ENCODE measurements around the gene KRTAP1-1.
"Not testable (repeated sequence)": the region's sequence is repeated elsewhere in the genome, so short reads cannot be mapped to it uniquely, and the experiment has no call there.

Gene KRTAP1-1

GRCh38 chr17:41065829-41066624 lies 24.8 kb upstream of the KRTAP1-1 start, which contains the start of gene KRTAP2-4:
Gene KRTAP2-4, minus strand, starts transcription at chr17:41065879. Its CDS starts 34 bp downstream, at chr17:41065845.
- no peaks in the 10 kb centered on the region for H3K36me3 ChIP-seq (ENCODE audit: control insufficient read depth, insufficient read depth, low read length)
- no peak within 1 kb of the TSS for H3K23ac ChIP-seq (ENCODE audit: low read length)
- H3K4me3 ChIP-seq (ENCODE audit: low read length), result no peak within 1 kb of the TSS
- no peak within 1 kb of the TSS for H2BK120ac ChIP-seq (ENCODE audit: low read depth, low read length)
- no peak for DNase-seq
- no peaks in the 10 kb centered on the region for H3K27me3 ChIP-seq (ENCODE audit: insufficient read depth, low read length, poor library complexity)
- no peak within 1 kb of the TSS for H3K27ac ChIP-seq (ENCODE audit: low read depth, low read length)
- H2AK5ac ChIP-seq (ENCODE audit: low read length), result no peak within 1 kb of the TSS
- no peak within 1 kb of the TSS for H4K8ac ChIP-seq (ENCODE audit: low read depth, low read length)
- no peak within 1 kb of the TSS for H3K4me2 ChIP-seq (ENCODE audit: low read length)
- no peaks in the 10 kb centered on the region for H3K79me2 ChIP-seq (ENCODE audit: control insufficient read depth, insufficient read depth, low read length)
- H3K79me1 ChIP-seq (ENCODE audit: low read length), result no peaks in the 10 kb centered on the region
- no CpG with 5 or more reads among the region's 6 CpGs for WGBS (ENCODE audit: extremely low coverage, insufficient coverage, low lambda C conversion rate)
- H3K4me1 ChIP-seq (ENCODE audit: control insufficient read depth, low read depth, low read length), result no peaks in the 10 kb centered on the region
- H3K56ac ChIP-seq (ENCODE audit: low read length), result no peak within 1 kb of the TSS
- no peak within 1 kb of the TSS for H4K5ac ChIP-seq (ENCODE audit: low read length)
- H3K4ac ChIP-seq (ENCODE audit: low read depth, low read length), result no peak within 1 kb of the TSS
- H3K18ac ChIP-seq (ENCODE audit: low read length), result no peak within 1 kb of the TSS
- no peak within 1 kb of the TSS for H3K9ac ChIP-seq (ENCODE audit: low read length)
- no peak within 1 kb of the TSS for H2BK15ac ChIP-seq (replicated peaks; ENCODE audit: low read depth)
- no peak within 1 kb of the TSS for H2BK5ac ChIP-seq (ENCODE audit: low read length)

DNA sequence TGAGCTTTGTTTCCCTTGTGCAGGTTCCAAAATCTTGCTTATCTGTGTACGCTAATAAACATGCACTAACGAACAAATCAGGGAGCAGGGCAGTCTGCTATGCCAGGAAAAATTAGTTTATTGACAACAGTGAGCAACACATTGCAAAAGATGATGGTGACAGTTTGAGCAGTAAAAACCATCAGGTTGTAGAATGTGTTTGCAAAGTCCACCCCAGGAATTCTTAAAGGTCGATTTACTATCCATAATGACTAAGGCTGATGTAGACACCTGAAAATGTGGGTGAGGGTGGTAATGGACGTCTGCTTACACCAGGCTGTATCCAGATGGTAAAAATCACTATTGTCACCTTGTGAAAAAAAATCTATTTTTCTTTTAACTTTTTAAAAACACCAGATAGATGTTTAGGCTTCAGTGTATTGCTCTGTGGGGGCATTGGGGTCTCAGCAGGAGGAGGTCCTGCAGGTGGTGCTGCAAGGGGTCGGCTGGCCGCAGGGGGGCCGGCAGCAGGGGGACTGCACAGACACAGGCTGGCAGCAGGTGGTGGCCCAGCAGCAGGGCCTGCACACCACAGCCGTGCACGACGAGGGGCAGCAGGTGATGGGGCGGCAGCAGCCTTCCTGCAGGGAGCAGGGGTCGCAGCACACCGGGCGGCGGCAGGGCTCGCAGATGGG lies 23.9 kb upstream of the KRTAP1-1 start:
- not testable (repeated sequence) for H3K9ac ChIP-seq (ENCODE audit: low read length); H3K18ac ChIP-seq (ENCODE audit: low read length)

GRCh38 chr17:41064301-41064700 lies 23.1 kb upstream of the KRTAP1-1 start:
- no peak overlapping the region for H3K23ac ChIP-seq (ENCODE audit: low read length)
- no peak overlapping the region for H3K9ac ChIP-seq (ENCODE audit: low read length)
- no peak overlapping the region for H2BK120ac ChIP-seq (ENCODE audit: low read depth, low read length)
- no peaks in the 10 kb centered on the region for H3K27me3 ChIP-seq (ENCODE audit: insufficient read depth, low read length, poor library complexity)
- no CpG with 5 or more reads among the region's 1 CpG for WGBS (ENCODE audit: extremely low coverage, insufficient coverage, low lambda C conversion rate)
- no peak overlapping the region for H3K4me2 ChIP-seq (ENCODE audit: low read length)
- no peaks in the 10 kb centered on the region for H3K36me3 ChIP-seq (ENCODE audit: control insufficient read depth, insufficient read depth, low read length)
- no peak overlapping the region for H3K18ac ChIP-seq (ENCODE audit: low read length)
- H4K8ac ChIP-seq (ENCODE audit: low read depth, low read length), result no peak overlapping the region
- no peak overlapping the region for H3K56ac ChIP-seq (ENCODE audit: low read length)
- H3K79me1 ChIP-seq (ENCODE audit: low read length), result no peaks in the 10 kb centered on the region
- no peak overlapping the region for H3K4me3 ChIP-seq (ENCODE audit: low read length)
- no peak overlapping the region for H3K4ac ChIP-seq (ENCODE audit: low read depth, low read length)
- H2BK15ac ChIP-seq (replicated peaks; ENCODE audit: low read depth), result no peak overlapping the region
- no peak overlapping the region for H4K5ac ChIP-seq (ENCODE audit: low read length)
- no peak overlapping the region for H3K27ac ChIP-seq (ENCODE audit: low read depth, low read length)
- no peak overlapping the region for H2AK5ac ChIP-seq (ENCODE audit: low read length)
- H3K79me2 ChIP-seq (ENCODE audit: control insufficient read depth, insufficient read depth, low read length), result no peaks in the 10 kb centered on the region
- H3K4me1 ChIP-seq (ENCODE audit: control insufficient read depth, low read depth, low read length), result no peaks in the 10 kb centered on the region
- H2BK5ac ChIP-seq (ENCODE audit: low read length), result no peak overlapping the region
- DNase-seq, result no peak

More for the DNA sequence above, 23.9 kb upstream of the KRTAP1-1 start:
- not testable (repeated sequence) for H3K36me3 ChIP-seq (ENCODE audit: control insufficient read depth, insufficient read depth, low read length); H3K79me2 ChIP-seq (ENCODE audit: control insufficient read depth, insufficient read depth, low read length); DNase-seq; H3K23ac ChIP-seq (ENCODE audit: low read length); H3K4me1 ChIP-seq (ENCODE audit: control insufficient read depth, low read depth, low read length); H3K27me3 ChIP-seq (ENCODE audit: insufficient read depth, low read length, poor library complexity); H3K56ac ChIP-seq (ENCODE audit: low read length); H2BK120ac ChIP-seq (ENCODE audit: low read depth, low read length); H2AK5ac ChIP-seq (ENCODE audit: low read length); H4K8ac ChIP-seq (ENCODE audit: low read depth, low read length); H3K4me2 ChIP-seq (ENCODE audit: low read length); H2BK5ac ChIP-seq (ENCODE audit: low read length); H3K79me1 ChIP-seq (ENCODE audit: low read length); H3K4ac ChIP-seq (ENCODE audit: low read depth, low read length); H3K27ac ChIP-seq (ENCODE audit: low read depth, low read length); H3K4me3 ChIP-seq (ENCODE audit: low read length); H4K5ac ChIP-seq (ENCODE audit: low read length); H2BK15ac ChIP-seq (replicated peaks; ENCODE audit: low read depth)
- no CpG with 5 or more reads among the region's 16 CpGs for WGBS (ENCODE audit: extremely low coverage, insufficient coverage, low lambda C conversion rate)

GRCh38 chr17:41063449-41063848 lies 22.2 kb upstream of the KRTAP1-1 start:
- Histone ChIP-seq H2BK120ac (ENCODE audit: low read depth, low read length) (no peak overlapping the region), H3K4me1 (ENCODE audit: control insufficient read depth, low read depth, low read length) (no peaks in the 10 kb centered on the region), H3K9ac (ENCODE audit: low read length) (no peak overlapping the region), H3K23ac (ENCODE audit: low read length) (no peak overlapping the region), H2BK5ac (ENCODE audit: low read length) (no peak overlapping the region), H2BK15ac (replicated peaks; ENCODE audit: low read depth) (no peak overlapping the region), H3K56ac (ENCODE audit: low read length) (no peak overlapping the region), H3K18ac (ENCODE audit: low read length) (no peak overlapping the region), H3K4ac (ENCODE audit: low read depth, low read length) (no peak overlapping the region), H3K4me3 (ENCODE audit: low read length) (no peak overlapping the region), H3K4me2 (ENCODE audit: low read length) (no peak overlapping the region), H3K27me3 (ENCODE audit: insufficient read depth, low read length, poor library complexity) (no peaks in the 10 kb centered on the region), H3K36me3 (ENCODE audit: control insufficient read depth, insufficient read depth, low read length) (no peaks in the 10 kb centered on the region), H3K79me1 (ENCODE audit: low read length) (no peaks in the 10 kb centered on the region), H2AK5ac (ENCODE audit: low read length) (no peak overlapping the region), H3K27ac (ENCODE audit: low read depth, low read length) (no peak overlapping the region), H3K79me2 (ENCODE audit: control insufficient read depth, insufficient read depth, low read length) (no peaks in the 10 kb centered on the region), H4K8ac (ENCODE audit: low read depth, low read length) (no peak overlapping the region), H4K5ac (ENCODE audit: low read length) (no peak overlapping the region)
- no peak for DNase-seq
- WGBS (ENCODE audit: extremely low coverage, insufficient coverage, low lambda C conversion rate), result no CpG with 5 or more reads among the region's 4 CpGs

DNA sequence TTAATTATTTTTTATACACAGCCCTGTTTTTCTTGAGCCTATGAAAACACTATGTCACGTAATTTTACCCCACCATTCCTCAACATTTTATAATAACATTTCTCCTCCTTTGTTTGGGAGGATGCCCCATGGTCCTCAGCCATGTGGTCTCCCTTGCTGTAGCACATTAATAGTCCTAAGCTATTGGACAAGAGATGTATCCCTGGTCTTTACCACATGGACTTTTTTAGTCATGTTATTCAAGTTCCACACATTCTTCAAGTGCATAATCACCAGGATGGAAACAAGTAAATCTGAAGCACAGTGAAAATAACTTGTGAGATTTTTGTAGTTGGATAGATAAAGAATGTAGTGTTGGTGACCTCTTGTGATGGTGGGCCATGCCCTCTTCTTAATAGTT lies 20.7 kb upstream of the KRTAP1-1 start:
- Histone ChIP-seq H3K56ac (ENCODE audit: low read length) (no peak overlapping the region), H3K4me2 (ENCODE audit: low read length) (no peak overlapping the region), H3K79me2 (ENCODE audit: control insufficient read depth, insufficient read depth, low read length) (no peaks in the 10 kb centered on the region), H4K8ac (ENCODE audit: low read depth, low read length) (no peak overlapping the region), H2BK120ac (ENCODE audit: low read depth, low read length) (no peak overlapping the region), H3K4me1 (ENCODE audit: control insufficient read depth, low read depth, low read length) (no peaks in the 10 kb centered on the region), H2BK15ac (replicated peaks; ENCODE audit: low read depth) (no peak overlapping the region), H2BK5ac (ENCODE audit: low read length) (no peak overlapping the region), H3K4ac (ENCODE audit: low read depth, low read length) (no peak overlapping the region), H3K18ac (ENCODE audit: low read length) (no peak overlapping the region), H3K27me3 (ENCODE audit: insufficient read depth, low read length, poor library complexity) (no peaks in the 10 kb centered on the region), H3K4me3 (ENCODE audit: low read length) (no peak overlapping the region), H4K5ac (ENCODE audit: low read length) (no peak overlapping the region), H3K9ac (ENCODE audit: low read length) (no peak overlapping the region), H3K27ac (ENCODE audit: low read depth, low read length) (no peak overlapping the region), H3K79me1 (ENCODE audit: low read length) (no peaks in the 10 kb centered on the region), H2AK5ac (ENCODE audit: low read length) (no peak overlapping the region), H3K36me3 (ENCODE audit: control insufficient read depth, insufficient read depth, low read length) (no peaks in the 10 kb centered on the region), H3K23ac (ENCODE audit: low read length) (no peak overlapping the region)
- peak; percentile 10 for DNase-seq
- WGBS (ENCODE audit: extremely low coverage, insufficient coverage, low lambda C conversion rate), result 100% methylated on average over 1 of the region's 1 CpG

Data from mesendoderm (in vitro differentiated cells).